Stimulated activated CD8-positive, alpha-beta memory T cell treated with anti-CD3 and anti-CD28 coated beads, Interleukin-7, amount 100 ng/mL, for 1 hour (primary cell): ENCODE results near the gene DNAH14.
"Not testable (repeated sequence)": the region's sequence is repeated elsewhere in the genome, so short reads cannot be mapped to it uniquely, and the experiment has no call there.

Source experiments
- DNase-seq, 2 donors: peaks; one replicate each; pipeline ENCODE4 v3.0.0-alpha.2; 2020; ENCODE audit warnings: low read depth in 2 of 2

Gene DNAH14

GRCh38 chr1:224921354-224921753, 8.1 kb upstream of the DNAH14 start:
- DNase-seq = no peak

GRCh38 chr1:224922404-224923164, 6.9 kb upstream of the DNAH14 start:
- DNase-seq = no peak

GRCh38 chr1:224923726-224924125, 5.7 kb upstream of the DNAH14 start:
- DNase-seq = no peak

- DNase-seq = not testable (repeated sequence)
Measured at GRCh38 chr1:224927631-224928030, 1.8 kb upstream of the DNAH14 start.

- DNase-seq = no peak
Measured at GRCh38 chr1:224928906-224929305, 569 bp upstream of the DNAH14 start.

GRCh38 chr1:224931605-224932004, 2.1 kb downstream of the DNAH14 start:
- no peak for DNase-seq

- DNase-seq = no peak
Measured at GRCh38 chr1:224932607-224933249, 3.3 kb downstream of the DNAH14 start.

- no peak for DNase-seq
Measured at GRCh38 chr1:224933584-224933983, 4.1 kb downstream of the DNAH14 start.

GRCh38 chr1:224938652-224939051, 9.2 kb downstream of the DNAH14 start:
- DNase-seq = no peak

GRCh38 chr1:224939844-224940425, 10.5 kb downstream of the DNAH14 start:
- no peak for DNase-seq

GRCh38 chr1:224940735-224941134, 11.3 kb downstream of the DNAH14 start:
- not testable (repeated sequence) for DNase-seq

GRCh38 chr1:224945651-224946348, 16.3 kb downstream of the DNAH14 start:
- DNase-seq = not testable (repeated sequence)

- not testable (repeated sequence) for DNase-seq
Measured at GRCh38 chr1:224946349-224946691, 16.8 kb downstream of the DNAH14 start.

GRCh38 chr1:224957696-224958095, 28.2 kb downstream of the DNAH14 start:
- DNase-seq = no peak

GRCh38 chr1:224958490-224958889, 29.0 kb downstream of the DNAH14 start:
- no peak for DNase-seq

GRCh38 chr1:224959115-224959514, 29.6 kb downstream of the DNAH14 start:
- DNase-seq = no peak

- DNase-seq = no peak
Measured at GRCh38 chr1:224959656-224960055, 30.2 kb downstream of the DNAH14 start.

GRCh38 chr1:224980181-224980580, 50.7 kb downstream of the DNAH14 start:
- DNase-seq = no peak

- DNase-seq = not testable (repeated sequence)
Measured at GRCh38 chr1:224981922-224982354, 52.5 kb downstream of the DNAH14 start.

- no peak for DNase-seq
Measured at GRCh38 chr1:224988042-224988441, 58.6 kb downstream of the DNAH14 start.

- DNase-seq = no peak
Measured at GRCh38 chr1:224989615-224990014, 60.1 kb downstream of the DNAH14 start.

GRCh38 chr1:224991550-224991949, 62.1 kb downstream of the DNAH14 start:
- DNase-seq = not testable (repeated sequence)
